HCT116 (cell line): Measurements from ENCODE around the gene NAALADL2.
"Not testable (repeated sequence)": the region's sequence is repeated elsewhere in the genome, so short reads cannot be mapped to it uniquely, and the experiment has no call there.

Experiments used
- CEBPB ChIP-seq: IDR thresholded peaks from 2 replicates; pipeline ENCODE4 v1.6.1; 2012; ENCODE audit warnings: low read depth
- CTCF ChIP-seq, 3 experiments: fragments of 200-600 bp in 1 of 3; sonication (generic) in 1 of 3; IDR thresholded peaks in 2 of 3; conservative IDR thresholded peaks in 1 of 3; 2 replicates each; pipeline ENCODE4 v1.5.1; 2012 to 2017; ENCODE audit warnings: low read depth in 2 of 3, low read length in 2 of 3, antibody characterized with exemption in 1 of 3, borderline replicate concordance in 1 of 3, control low read depth in 1 of 3, mild to moderate bottlenecking in 1 of 3, mixed read lengths in 1 of 3, mixed run types in 1 of 3, moderate library complexity in 1 of 3; ENCODE audit not compliant: insufficient read depth in 1 of 3
- EGR1 ChIP-seq: IDR thresholded peaks from 2 replicates; pipeline ENCODE4 v1.6.1; 2012; ENCODE audit warnings: low read depth
- EZH2 ChIP-seq: fragments of 200-600 bp; sonication (generic); IDR thresholded peaks from 2 replicates; pipeline ENCODE4 v1.6.1; 2017; ENCODE audit warnings: antibody characterized with exemption, mixed run types
- MAX ChIP-seq: IDR thresholded peaks from 2 replicates; pipeline ENCODE4 v1.6.1; 2012
- POLR2A ChIP-seq: IDR thresholded peaks from 2 replicates; pipeline ENCODE4 v1.7.0; 2011; ENCODE audit warnings: borderline replicate concordance; ENCODE audit not compliant: insufficient read depth, insufficient read length; ENCODE audit errors: extremely low read depth
- POLR2AphosphoS5 ChIP-seq: IDR thresholded peaks from 2 replicates; pipeline ENCODE4 v1.6.1; 2011; ENCODE audit warnings: mild to moderate bottlenecking, low read depth, low read length, moderate library complexity
- RAD21 ChIP-seq: IDR thresholded peaks from 2 replicates; pipeline ENCODE4 v1.6.1; 2012; ENCODE audit warnings: low read depth, mild to moderate bottlenecking
- REST ChIP-seq: IDR thresholded peaks from 2 replicates; pipeline ENCODE4 v1.6.1; 2012; ENCODE audit warnings: low read depth
- SIN3A ChIP-seq: IDR thresholded peaks from 2 replicates; pipeline ENCODE4 v1.6.1; 2012; ENCODE audit warnings: low read depth
- SP1 ChIP-seq: IDR thresholded peaks from 2 replicates; pipeline ENCODE4 v1.6.1; 2012; ENCODE audit warnings: low read depth

- not testable (repeated sequence) for TF ChIP-seq EGR1; CTCF (IDR thresholded peaks at IDR 0.05 in 2 of 3, conservative IDR thresholded peaks at IDR 0.05 in 1 of 3; ENCODE audit: borderline replicate concordance in 1 of 3, insufficient read depth in 1 of 3, low read depth in 2 of 3, low read length in 2 of 3); SIN3A; EZH2; SP1; RAD21; POLR2A; REST; MAX; POLR2AphosphoS5; CEBPB
These were observed 228.0 kb downstream of the NAALADL2 start for GRCh38 chr3:175087128-175087527.
